Panc1 (cell line): ENCODE data around the gene RNF7. TPM values are rescaled to one million over a fixed set of nuclear protein-coding genes. Genes with fewer than 3 reads are reported as not detected.

ENCODE experiments used
- ATAC-seq: fragments of 200-7000 bp; cut with Tn5 transposase; 2 replicates; pipeline ENCODE4 v1.9.1; 2020; ENCODE audit warnings: mild to moderate bottlenecking, moderate library complexity
- BruUV-seq: library from RNA; stranded (reverse); fragments of 400-500 nt; replicated peaks from 2 replicates; lab custom pipeline; 2021; lab: Mats Ljungman, UMichigan
- CTCF ChIA-PET: fragments of 300-600 bp; sonication (Branson Sonifier 250); formaldehyde crosslinking; loops from one replicate; lab custom pipeline; 2022; ENCODE audit warnings: antibody characterized with exemption; lab: Charles Lee
- POLR2A ChIA-PET: fragments of 300-600 bp; sonication (Branson Sonifier 250); formaldehyde crosslinking; loops from one replicate; lab custom pipeline; 2022; ENCODE audit warnings: antibody characterized with exemption; lab: Charles Lee
- DNase-seq: peaks from one replicate; pipeline ENCODE4 v3.0.0-alpha.2; 2010; ENCODE audit warnings: low read depth, low spot score
- H3K27ac ChIP-seq: 2 replicates; pipeline ENCODE4 v1.5.1; 2011; ENCODE audit warnings: mild to moderate bottlenecking, low read length, inconsistent platforms
- H3K27me3 ChIP-seq: fragments of 200-500 bp; sonication (Bioruptor generic); 2 replicates; pipeline ENCODE4 v1.6.0; 2014; ENCODE audit warnings: low read length, inconsistent platforms; ENCODE audit not compliant: control insufficient read depth, insufficient read depth
- H3K36me3 ChIP-seq: fragments of 200-500 bp; sonication (Bioruptor generic); 2 replicates; pipeline ENCODE4 v1.5.1; 2014; ENCODE audit warnings: inconsistent platforms, mild to moderate bottlenecking, low read length, moderate library complexity; ENCODE audit not compliant: control insufficient read depth, insufficient read depth
- H3K4me1 ChIP-seq: 2 replicates; pipeline ENCODE4 v1.5.1; 2011; ENCODE audit warnings: inconsistent platforms, mild to moderate bottlenecking, low read length, moderate library complexity; ENCODE audit not compliant: control insufficient read depth, insufficient read depth
- H3K4me3 ChIP-seq, 2 experiments: 2 replicates each; pipeline ENCODE4 v1.5.1; 2011 to 2012; ENCODE audit warnings: low read depth in 2 of 2, low read length in 2 of 2, mild to moderate bottlenecking in 2 of 2, inconsistent platforms in 1 of 2, moderate library complexity in 1 of 2
- H3K9me3 ChIP-seq: fragments of 200-500 bp; sonication (Bioruptor generic); 2 replicates; pipeline ENCODE4 v1.5.1; 2014; ENCODE audit warnings: low read depth, mild to moderate bottlenecking, inconsistent platforms, low read length, moderate library complexity; ENCODE audit not compliant: control insufficient read depth, insufficient read depth
- POLR2AphosphoS5 ChIP-seq: IDR thresholded peaks from 2 replicates; pipeline ENCODE4 v1.6.1; 2012; ENCODE audit warnings: mild to moderate bottlenecking, low read depth, low read length, moderate library complexity
- SIN3A ChIP-seq: IDR thresholded peaks from 2 replicates; pipeline ENCODE4 v1.6.1; 2012; ENCODE audit warnings: low read depth, mild to moderate bottlenecking, low read length, moderate library complexity, borderline replicate concordance; ENCODE audit not compliant: insufficient read depth
- TCF7L2 ChIP-seq: IDR thresholded peaks from 2 replicates; pipeline ENCODE4 v1.6.1; 2011; ENCODE audit warnings: mild to moderate bottlenecking, low read depth, low read length, inconsistent platforms
- in situ Hi-C: cut with HindIII; loops from 2 replicates; pipeline ENCODE4 v1.10.0; 2016; ENCODE audit warnings: low sequenced_read_pairs, low pct_unique_long_range_greater_than_20kb
- intact Hi-C: fragments of 100-400 bp; cut with micrococcal nuclease; formaldehyde crosslinking; loops from one replicate; pipeline ENCODE4 v1.10.0; 2022; ENCODE audit not compliant: unreplicated experiment
- total RNA-seq: library from RNA; stranded (reverse); gene quantifications from one replicate; pipeline ENCODE4 v1.2.1, GENCODE V29; 2021; ENCODE audit not compliant: unreplicated experiment
- TF ChIP-seq, protein P1 (sequence below): fragments of 450-650 bp; IDR thresholded peaks from 2 replicates; pipeline ENCODE4 v1.5.1; 2017; ENCODE audit warnings: mild to moderate bottlenecking
- TF ChIP-seq, protein P2 (sequence below), 2 experiments: IDR thresholded peaks; 2 replicates each; pipeline ENCODE4 v1.6.1; 2011 to 2012; ENCODE audit warnings: low read depth in 2 of 2, control low read depth in 1 of 2, low read length in 1 of 2, mild to moderate bottlenecking in 1 of 2, moderate library complexity in 1 of 2; ENCODE audit not compliant: insufficient read depth in 1 of 2

Gene RNF7
- total RNA-seq, 1 experiment from 2014 or later, result 87.3 TPM

DNA sequence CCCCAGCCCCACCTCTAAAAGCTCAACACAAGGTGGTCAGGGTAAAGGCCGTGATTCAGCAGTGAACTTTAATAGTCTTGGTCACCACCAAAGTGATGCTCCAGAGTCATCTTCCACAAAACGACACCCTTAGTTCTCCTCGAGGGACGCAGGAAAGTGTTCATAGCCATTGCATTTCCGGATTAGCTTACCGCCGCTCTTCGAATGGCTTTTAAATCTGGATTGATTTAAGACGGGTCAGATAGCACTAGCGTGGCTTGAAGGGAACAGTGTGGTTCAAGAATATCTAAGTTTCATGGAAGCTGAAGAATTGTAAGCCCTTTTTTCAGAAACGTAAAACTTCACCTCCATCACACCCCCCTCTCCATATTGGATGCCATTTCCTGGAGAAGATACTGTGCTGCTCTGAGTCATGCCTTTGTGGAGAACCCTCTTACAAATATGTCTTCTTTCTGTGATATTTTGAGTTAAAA lies 829 bp downstream of the RNF7 start:
- H3K4me3 ChIP-seq, result peak overlapping the region; percentile 88 to 93
- no peak for TF ChIP-seq SIN3A
- TF ChIP-seq POLR2AphosphoS5, result no peak
- TF ChIP-seq, protein P1, sequence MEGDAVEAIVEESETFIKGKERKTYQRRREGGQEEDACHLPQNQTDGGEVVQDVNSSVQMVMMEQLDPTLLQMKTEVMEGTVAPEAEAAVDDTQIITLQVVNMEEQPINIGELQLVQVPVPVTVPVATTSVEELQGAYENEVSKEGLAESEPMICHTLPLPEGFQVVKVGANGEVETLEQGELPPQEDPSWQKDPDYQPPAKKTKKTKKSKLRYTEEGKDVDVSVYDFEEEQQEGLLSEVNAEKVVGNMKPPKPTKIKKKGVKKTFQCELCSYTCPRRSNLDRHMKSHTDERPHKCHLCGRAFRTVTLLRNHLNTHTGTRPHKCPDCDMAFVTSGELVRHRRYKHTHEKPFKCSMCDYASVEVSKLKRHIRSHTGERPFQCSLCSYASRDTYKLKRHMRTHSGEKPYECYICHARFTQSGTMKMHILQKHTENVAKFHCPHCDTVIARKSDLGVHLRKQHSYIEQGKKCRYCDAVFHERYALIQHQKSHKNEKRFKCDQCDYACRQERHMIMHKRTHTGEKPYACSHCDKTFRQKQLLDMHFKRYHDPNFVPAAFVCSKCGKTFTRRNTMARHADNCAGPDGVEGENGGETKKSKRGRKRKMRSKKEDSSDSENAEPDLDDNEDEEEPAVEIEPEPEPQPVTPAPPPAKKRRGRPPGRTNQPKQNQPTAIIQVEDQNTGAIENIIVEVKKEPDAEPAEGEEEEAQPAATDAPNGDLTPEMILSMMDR, result no peak
- TF ChIP-seq, protein P2, sequence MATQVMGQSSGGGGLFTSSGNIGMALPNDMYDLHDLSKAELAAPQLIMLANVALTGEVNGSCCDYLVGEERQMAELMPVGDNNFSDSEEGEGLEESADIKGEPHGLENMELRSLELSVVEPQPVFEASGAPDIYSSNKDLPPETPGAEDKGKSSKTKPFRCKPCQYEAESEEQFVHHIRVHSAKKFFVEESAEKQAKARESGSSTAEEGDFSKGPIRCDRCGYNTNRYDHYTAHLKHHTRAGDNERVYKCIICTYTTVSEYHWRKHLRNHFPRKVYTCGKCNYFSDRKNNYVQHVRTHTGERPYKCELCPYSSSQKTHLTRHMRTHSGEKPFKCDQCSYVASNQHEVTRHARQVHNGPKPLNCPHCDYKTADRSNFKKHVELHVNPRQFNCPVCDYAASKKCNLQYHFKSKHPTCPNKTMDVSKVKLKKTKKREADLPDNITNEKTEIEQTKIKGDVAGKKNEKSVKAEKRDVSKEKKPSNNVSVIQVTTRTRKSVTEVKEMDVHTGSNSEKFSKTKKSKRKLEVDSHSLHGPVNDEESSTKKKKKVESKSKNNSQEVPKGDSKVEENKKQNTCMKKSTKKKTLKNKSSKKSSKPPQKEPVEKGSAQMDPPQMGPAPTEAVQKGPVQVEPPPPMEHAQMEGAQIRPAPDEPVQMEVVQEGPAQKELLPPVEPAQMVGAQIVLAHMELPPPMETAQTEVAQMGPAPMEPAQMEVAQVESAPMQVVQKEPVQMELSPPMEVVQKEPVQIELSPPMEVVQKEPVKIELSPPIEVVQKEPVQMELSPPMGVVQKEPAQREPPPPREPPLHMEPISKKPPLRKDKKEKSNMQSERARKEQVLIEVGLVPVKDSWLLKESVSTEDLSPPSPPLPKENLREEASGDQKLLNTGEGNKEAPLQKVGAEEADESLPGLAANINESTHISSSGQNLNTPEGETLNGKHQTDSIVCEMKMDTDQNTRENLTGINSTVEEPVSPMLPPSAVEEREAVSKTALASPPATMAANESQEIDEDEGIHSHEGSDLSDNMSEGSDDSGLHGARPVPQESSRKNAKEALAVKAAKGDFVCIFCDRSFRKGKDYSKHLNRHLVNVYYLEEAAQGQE (IDR thresholded peaks at IDR 0.05; ENCODE audit: insufficient read depth in 1 of 2, low read depth in 2 of 2, low read length in 1 of 2), result no peak
- TF ChIP-seq TCF7L2, result no peak
- H3K4me1 ChIP-seq, result peaks cover 29% of the 10 kb centered on the region
- H3K27ac ChIP-seq, result peak overlapping the region; percentile 95
- TSS peak; percentile 71 for BruUV-seq
- peak; percentile 1; the same call in 1 of the 2 replicates for ATAC-seq
- H3K27me3 ChIP-seq, result no peaks in the 10 kb centered on the region
- no peaks in the 10 kb centered on the region for H3K9me3 ChIP-seq
- in situ Hi-C loops (no loop called here), intact Hi-C loops (loop anchor here (2.0 to 10.0 kb wide), 4 partner anchors 136 to 256 kb away; no protein-coding TSS in a partner anchor)
- peaks cover 5% of the 10 kb centered on the region for H3K36me3 ChIP-seq
- peak; percentile 13 for DNase-seq
- CTCF ChIA-PET, result interaction anchor here (0.6 to 1.2 kb wide), 4 partner anchors 136 to 178 kb away, joined by 3 to 6 read pairs (median 5); no protein-coding TSS in a partner anchor
- POLR2A ChIA-PET, result interaction anchor here (0.7 kb wide), 1 partner anchor 182 kb away, joined by 4 read pairs; no protein-coding TSS in a partner anchor

DNA sequence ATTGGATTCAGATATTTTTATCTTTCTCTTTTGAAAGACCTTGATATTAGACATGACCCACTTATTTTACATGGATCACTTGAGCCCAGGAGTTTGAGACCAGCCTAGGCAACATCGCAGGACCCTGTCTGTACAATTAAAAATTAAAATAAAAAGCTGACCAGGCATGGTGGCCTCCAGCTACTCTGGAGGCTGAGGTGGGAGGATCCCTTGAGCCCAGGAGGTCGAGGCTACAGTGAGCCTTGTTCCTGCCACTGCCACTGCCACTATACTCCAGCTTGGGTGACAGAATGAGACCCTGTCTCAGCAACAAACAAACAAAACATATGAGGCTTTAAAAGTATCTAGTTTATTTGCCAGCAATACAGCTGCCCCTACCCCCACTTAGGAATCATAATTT lies 1.6 kb downstream of the RNF7 start:
- BruUV-seq, result no TSS peak
- CTCF ChIA-PET, result interaction anchor here (1.0 to 1.1 kb wide), 2 partner anchors 136 to 540 kb away, joined by 5 to 8 read pairs; no protein-coding TSS in a partner anchor

More for the DNA sequence above, 1.6 kb downstream of the RNF7 start:
- H3K27ac ChIP-seq, result peak overlapping the region; percentile 95; the same call in 1 of the 2 replicates
- peak overlapping the region; percentile 88 to 93 for H3K4me3 ChIP-seq
- in situ Hi-C loops (no loop called here), intact Hi-C loops (loop anchor here (2.0 to 10.0 kb wide), 4 partner anchors 135 to 255 kb away; no protein-coding TSS in a partner anchor)
- POLR2A ChIA-PET, result interaction anchor here (0.6 kb wide), 1 partner anchor 28 kb away, joined by 7 read pairs; no protein-coding TSS in a partner anchor
- peaks cover 9% of the 10 kb centered on the region for H3K36me3 ChIP-seq
- H3K9me3 ChIP-seq, result no peaks in the 10 kb centered on the region
- peaks cover 29% of the 10 kb centered on the region for H3K4me1 ChIP-seq
- DNase-seq (no peak), ATAC-seq (no peak)
- TF ChIP-seq, protein P1, result no peak
- TF ChIP-seq, protein P2 (IDR thresholded peaks at IDR 0.05; ENCODE audit: insufficient read depth in 1 of 2, low read depth in 2 of 2, low read length in 1 of 2), result no peak
- TF ChIP-seq POLR2AphosphoS5 (no peak), TCF7L2 (no peak), SIN3A (no peak)
- H3K27me3 ChIP-seq, result no peaks in the 10 kb centered on the region
